GM18873 (cell line): ENCODE data around the gene STK11.
A peak's percentile ranks its signal among the peaks of the same experiment; 100 is the strongest.

Experiments
- ATAC-seq: cut with Tn5 transposase; IDR thresholded peaks from one replicate; pipeline ENCODE4 v1.9.1; 2021; ENCODE audit warnings: mild to moderate bottlenecking, moderate library complexity, moderate number of reproducible peaks; ENCODE audit not compliant: unreplicated experiment, low FRiP score

The STK11 gene

GRCh38 chr19:1257475-1258162, 52.0 kb downstream of the STK11 start:
- ATAC-seq = no peak

DNA sequence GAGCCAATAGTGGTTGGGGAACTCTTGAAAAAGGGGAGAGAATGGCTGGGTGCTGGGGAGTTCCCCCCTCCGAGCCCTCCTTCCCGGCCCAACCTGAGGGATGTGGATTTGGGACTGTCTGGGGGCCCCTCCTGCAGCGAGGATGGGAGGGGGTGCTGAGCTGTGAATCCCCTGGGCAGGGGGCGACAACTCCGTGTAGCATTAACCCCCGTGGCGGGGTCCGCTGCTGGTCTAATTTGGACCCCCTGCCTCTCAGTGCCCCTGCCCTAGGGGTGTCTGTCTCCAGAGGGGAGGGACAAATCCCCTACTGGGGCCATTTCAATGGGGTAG, 52.5 kb downstream of the STK11 start:
- no peak for ATAC-seq

GRCh38 chr19:1258707-1259205, 53.2 kb downstream of the STK11 start:
- ATAC-seq = no peak

GRCh38 chr19:1259206-1259875, 53.8 kb downstream of the STK11 start:
- ATAC-seq = peak; percentile 27

DNA sequence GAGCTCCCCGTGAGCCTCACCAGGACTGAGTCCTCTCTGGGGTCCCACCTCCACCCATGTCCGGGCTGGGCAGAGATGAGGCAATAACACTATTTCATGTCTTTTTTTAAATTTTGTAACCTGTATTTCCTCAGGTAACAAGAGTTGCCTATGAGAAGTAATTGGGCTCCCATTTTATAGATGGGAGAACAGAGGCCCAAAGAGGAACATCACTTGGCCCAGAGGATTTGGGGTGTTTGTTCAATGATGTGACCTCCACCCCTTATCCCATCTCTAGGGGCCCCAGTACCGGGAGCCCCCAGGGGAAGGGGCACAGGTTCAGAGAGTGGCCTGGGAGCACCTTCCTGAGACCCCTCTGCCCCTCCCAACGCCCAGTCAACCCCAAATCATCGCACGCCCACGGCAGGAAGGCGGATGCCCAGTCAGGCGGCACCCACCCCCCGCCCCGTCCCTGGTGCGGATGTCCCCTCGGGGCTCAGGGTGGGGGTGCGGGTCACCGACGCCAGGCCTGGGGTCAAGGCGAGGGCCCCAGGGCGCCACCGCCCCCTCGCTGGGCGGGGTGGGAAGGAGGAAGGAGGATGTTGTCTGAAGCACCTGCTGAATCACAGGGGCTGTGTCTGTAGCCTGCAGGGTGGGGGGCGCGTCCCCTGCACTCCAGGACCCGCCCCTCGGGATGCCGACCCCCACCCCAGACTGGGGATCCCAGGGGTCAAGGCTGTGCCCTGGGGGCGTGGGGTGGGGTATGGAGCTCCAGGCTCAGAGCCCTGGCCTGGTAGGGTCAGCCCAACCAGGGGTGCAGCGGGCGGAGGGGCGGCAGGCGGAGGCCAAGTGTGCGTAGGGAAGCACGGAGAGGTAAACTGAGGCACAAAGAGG, 54.5 kb downstream of the STK11 start:
- peak; percentile 12 for ATAC-seq

DNA sequence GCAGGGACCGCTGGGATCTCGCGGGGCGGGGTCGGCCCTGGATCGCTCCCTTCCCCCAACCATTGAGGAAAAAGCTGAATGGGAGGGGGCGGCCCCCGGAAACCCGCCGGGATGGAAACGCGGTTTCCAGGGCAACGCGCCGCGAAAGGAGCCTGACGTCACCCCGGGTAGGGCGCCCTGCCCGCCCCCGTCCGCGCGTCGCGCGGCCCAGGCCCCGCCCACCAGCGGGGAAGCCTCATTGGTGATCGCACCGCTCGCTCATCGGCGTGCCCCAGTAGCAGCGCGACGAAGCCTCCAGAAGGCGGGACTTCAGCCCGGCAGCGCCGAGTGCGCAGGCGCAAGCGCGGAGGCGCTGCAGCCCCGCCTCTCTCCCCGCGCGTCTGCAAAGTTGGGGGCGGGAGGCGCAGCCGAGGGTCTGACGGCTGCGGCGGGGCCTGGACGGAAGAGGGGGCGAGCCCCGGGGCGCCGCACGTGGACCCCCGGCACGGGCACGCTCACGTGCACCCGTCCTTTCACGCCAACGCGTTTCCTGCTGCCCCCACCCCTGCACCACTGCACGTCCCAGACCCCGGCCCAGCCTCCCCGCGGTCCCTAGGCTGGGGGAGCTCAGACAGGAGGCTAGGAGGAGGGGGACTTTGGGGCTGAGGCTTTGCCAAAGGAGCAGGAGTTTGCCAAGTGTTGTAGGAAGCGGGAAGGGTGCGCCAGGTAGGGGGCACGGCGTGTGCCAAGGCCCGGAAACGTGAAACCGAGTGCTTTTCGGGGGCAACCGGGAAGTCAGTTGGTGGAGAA, 55.4 kb downstream of the STK11 start:
- ATAC-seq = peak; percentile 36

- no peak for ATAC-seq
These were observed 55.9 kb downstream of the STK11 start for GRCh38 chr19:1261538-1261797.

DNA sequence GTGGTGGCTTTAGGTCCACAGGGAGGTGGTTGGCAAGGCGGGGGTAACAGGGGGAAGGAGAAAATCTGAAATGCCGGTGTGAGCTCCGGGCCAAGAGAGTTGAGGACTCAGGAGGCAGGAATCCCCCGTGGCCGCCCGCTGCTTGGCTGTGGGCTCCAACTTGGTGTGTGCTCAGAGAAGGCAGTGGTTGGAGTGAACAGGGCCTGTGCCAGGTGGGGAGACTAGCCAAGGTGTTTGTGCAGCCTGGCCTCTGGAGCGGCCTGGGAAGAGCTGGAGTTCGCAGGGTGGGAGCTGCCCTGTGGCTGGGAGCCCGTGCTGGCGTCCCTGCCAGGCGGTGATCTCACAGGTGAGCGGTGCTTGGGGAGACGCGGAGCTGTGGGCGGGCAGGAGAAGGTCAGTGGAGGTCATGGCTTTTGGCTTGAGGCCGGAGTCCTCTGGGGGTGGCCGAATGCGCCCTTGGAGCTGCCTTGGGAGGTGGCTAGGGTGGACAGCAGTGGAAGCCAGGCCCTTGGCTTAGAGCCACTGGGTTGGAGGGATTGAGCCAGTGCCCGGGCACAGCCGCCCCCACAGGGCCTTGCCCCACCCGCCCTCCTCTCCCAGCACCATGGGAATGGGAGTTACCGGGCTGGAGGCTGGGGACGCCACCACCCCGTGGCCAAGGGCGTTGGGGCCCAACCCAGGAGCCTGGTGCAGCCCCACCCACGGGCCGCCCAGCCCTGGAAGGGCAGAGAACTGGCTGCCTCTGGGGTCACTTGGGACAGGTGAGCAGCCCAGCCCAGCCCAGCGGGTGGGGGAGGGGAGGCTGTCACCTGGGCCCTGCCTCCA, 56.4 kb downstream of the STK11 start:
- ATAC-seq = no peak

- ATAC-seq = no peak
These were observed 57.1 kb downstream of the STK11 start for GRCh38 chr19:1262623-1263123.

DNA sequence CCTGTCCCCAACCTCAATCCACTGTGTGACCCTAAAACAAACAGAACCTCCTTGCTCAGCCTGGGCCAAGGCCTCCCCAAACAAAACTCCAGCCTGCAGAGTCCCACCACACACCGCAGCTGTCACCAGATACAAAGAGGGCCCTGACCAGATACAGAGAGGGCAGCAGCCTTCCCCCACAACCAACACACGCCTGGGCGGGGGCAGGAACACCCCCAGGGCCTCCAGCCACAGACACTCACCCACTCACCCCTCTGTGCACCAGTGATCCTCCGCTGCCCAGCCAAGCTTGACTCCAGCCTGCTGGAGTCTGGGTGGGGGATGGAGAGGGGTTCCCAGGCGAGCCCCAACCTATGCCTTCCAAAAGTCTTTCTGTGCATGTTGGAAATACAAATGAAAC, 57.6 kb downstream of the STK11 start:
- no peak for ATAC-seq

- no peak for ATAC-seq
These were observed 59.4 kb downstream of the STK11 start for GRCh38 chr19:1264801-1265614.

- ATAC-seq = no peak
These were observed 60.1 kb downstream of the STK11 start for GRCh38 chr19:1265615-1266128.

DNA sequence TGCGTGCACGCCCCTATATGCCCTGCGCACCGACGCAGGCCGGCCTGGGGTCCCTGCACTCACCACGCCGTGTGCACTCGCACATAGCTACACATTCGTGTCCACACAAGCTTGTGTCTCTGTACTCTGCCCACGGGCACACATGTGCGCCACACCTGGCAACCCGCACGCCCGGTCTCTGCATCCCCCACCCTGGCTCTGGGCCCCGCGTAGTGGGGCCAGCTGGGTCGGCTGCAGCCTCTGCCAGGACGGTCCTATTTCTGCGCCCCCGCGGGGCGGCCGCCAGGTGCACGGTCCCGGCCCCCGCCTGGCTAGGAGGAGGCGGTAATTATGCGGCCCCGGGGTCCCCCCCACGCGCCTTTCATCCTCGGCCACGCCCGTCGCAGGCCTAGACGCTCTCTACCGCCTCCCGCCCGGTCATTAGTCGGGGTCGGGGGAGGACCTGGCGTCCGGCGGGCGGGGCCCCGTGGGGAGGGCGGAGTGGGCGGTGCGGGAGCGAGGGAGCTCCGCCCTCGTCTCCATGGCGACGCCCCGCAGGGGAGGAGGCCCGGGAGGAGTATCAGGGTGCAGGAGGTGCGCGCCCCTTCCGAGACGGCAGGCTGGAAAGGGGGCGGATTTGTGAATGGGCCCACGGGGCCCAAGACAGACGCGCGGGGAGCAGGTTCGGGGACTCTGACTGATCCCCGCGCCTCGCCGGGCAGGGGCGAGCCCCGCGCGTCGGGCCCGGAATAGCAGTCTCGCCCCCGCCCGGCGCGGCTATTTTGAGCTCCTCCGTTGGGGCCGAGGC, 60.7 kb downstream of the STK11 start:
- ATAC-seq = peak; percentile 24

DNA sequence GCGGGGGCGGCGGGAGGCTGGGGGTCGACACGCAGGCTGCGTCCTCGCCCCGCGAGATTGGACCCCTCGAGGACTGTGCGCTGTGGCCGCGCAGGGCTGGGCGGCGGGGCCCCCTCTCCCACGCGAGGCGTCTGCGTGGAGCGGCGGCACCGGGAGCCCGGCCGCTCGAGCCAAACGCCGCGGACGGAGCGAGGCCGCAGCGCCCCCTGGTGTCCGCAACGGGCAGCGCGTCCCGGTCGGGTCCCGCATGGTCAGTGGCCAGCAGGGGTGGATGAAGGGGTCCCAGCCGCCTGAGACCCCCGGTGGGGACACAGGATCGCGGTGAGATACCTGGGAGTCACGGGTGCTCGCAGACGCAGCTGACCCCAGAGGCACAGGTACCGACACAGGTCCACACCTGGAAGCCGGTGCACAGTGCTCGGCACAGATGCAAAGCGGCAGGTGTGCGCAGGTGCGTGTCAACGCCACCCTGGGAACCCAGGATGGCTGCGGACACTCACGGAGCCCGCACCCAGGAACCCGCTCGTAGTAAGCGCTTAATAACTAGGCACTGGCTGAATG, 61.4 kb downstream of the STK11 start:
- no peak for ATAC-seq

GRCh38 chr19:1267477-1268225, 62.1 kb downstream of the STK11 start:
- ATAC-seq = no peak

DNA sequence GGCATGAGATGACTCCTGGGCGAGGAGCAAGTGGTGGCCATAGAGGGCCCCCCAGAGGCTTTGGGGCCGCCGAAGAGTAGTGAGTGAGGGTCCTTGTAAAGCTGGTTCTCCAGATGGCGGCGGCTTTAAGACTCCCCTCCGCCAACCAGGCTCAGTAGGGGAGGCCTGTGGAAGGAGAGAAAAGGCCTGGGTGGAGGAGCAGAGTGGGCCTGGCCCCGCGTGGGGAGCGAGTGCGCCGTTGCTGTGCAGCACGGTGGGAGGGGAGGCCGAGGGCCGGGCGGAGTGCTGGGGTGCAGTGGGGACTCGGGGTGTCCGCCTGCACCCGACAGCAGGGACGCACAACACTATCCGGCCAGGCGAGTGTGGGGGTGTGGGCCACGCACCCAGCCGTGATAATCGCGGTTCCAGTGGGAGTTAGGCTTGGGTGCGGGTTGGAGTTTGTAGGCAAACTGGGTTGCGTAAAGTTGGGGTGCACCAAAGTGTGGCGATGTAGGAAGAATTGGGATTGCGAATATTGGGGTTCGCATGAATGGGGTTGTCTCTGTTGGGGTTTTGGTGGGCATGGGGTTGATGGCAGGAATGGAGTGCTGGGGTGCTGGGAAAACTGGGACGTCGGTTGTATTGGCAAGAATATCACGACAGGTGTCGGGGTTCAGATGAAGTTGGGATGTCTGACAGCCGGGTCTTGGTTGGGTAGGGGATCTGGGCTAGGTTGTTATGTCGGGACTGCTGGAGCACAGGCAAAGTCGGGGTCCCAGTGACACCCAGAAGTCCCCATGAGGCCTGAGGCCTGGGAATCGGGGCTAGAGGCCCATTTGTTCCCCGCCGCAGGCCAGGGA, 62.9 kb downstream of the STK11 start:
- no peak for ATAC-seq
